Measurements from ENCODE around the gene B3GALT2.
A peak's percentile ranks its signal among the peaks of the same experiment; 100 is the strongest.
"Not testable (repeated sequence)": the region's sequence is repeated elsewhere in the genome, so short reads cannot be mapped to it uniquely, and the experiment has no call there.

Gene B3GALT2, protein sequence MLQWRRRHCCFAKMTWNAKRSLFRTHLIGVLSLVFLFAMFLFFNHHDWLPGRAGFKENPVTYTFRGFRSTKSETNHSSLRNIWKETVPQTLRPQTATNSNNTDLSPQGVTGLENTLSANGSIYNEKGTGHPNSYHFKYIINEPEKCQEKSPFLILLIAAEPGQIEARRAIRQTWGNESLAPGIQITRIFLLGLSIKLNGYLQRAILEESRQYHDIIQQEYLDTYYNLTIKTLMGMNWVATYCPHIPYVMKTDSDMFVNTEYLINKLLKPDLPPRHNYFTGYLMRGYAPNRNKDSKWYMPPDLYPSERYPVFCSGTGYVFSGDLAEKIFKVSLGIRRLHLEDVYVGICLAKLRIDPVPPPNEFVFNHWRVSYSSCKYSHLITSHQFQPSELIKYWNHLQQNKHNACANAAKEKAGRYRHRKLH

DNA sequence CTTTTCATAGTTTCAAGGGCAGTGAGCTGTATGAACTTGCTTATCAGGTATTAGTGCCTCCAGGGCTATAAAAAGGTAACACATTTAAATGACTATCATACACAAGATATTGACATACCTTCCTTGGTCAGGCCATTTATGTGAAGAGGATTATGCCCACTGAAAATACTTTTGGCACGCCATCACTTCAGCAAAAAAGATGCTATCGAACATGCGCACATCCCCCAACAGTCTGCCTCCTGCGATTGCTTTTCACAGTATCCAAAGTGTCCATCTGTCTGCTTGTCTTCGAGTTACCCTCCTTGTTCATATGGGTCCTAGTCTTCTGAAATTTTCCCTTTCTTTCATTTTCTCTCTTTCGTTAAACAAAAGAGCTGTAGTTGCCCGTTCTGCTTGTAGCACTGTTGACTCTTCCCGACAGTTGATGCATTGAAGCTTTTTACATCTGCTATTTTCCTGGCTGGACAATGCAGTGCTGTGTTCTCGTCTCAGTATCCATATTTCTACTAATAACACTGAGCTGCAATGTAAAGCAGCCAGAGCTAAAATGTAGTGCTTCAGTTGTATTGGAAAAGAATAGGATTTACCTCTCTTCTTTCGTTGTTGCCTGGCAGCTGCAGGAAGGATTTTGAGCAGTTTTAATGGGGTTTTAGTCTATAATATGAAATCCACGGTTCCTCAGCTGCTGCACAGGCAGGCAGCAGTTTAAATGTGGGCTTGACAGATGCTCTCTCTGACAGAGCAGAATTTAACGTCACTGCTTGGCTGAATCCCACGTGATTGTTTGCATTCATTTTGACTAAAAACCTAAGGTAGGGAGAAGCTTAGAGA lies at the start of gene B3GALT2:
Gene B3GALT2 (minus strand): TSS at position 713 of the 831 bp plus-strand sequence. CDS start 5,051 bp downstream, outside the sequence.
- DNase-seq (ENCODE audit: low read depth): peak; percentile 31

DNA sequence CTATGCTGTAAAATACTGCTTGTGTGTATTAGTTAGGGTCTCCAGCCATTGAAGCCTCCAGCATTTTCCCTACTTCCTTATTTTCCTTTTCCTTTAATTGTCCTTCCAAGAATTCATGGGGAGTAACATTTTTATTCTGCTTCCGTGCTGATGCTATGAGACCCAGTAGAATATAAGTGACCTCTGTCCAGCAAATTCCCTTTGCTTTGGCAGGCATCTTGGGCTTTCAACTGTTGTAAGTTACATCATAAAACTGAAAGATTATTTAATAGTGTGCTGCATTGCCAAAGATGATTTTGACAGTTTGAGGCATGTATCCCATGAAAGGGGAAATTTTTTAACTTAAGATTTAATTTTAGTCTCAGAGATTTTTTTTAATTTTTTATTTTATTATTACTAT lies 48.1 kb upstream of the B3GALT2 start:
- no peak for DNase-seq (ENCODE audit: low read depth)

DNA sequence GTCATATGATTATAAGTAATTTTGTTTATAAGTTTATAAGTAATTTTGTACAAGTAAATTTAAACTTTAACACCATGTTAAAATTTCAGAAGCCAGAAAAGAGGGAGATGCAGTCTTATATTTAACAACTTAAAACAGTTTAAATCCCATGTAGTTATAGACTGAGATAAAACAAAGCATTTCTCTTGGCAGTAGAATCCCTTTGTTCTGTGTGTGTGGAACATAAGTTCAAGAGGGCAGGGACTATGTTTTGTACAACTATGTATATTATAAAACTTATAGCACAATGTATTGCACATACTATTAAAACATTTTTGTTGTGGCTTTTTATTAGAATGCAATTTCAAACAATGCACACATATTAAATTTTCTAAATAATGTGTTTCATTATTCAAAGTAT lies 44.7 kb upstream of the B3GALT2 start:
- not testable (repeated sequence) for DNase-seq (ENCODE audit: low read depth)

DNA sequence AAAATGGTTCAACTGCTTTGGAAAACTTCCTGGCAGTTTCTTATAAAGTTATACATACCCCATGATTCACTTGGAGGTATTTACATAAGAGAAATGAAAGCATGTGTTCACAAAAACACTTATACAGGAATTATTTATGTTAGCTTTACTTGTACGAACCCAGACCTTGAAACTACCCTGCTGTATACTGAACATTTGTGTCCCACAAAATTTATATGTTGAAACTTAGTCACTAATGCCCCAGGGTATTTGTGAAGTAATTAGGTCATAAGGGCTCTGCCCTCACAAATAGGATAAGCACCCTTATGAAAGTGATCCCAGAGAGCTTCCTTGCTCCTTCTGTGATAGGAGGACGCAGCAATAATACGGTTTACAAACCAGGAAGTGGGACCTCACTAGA lies 42.7 kb upstream of the B3GALT2 start:
- DNase-seq (ENCODE audit: low read depth): no peak

DNA sequence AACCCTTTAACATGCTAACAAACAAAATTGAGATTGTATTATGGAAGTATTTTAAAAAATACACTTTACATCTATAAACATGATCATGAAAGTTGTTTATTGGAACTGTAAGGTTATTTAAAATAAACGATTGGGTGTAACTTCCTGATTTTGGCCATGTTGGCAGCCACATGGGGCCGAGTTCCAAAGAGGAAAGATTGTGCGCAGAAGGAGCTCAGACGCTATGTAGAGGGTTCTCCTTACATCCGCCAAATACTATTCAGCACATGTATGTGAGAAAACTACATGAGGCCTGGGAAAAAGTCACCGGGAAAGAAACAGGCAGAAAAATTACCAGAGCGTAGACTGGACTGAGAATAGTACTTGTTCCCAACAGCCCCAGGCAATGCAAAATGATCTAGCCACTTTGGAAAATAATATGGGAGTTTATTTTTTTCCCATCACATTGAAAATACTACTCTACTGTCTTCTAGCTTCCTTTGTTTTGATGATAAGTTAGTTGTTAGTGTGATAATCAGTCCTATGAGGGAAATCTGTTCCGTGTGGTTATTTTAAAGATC lies 35.7 kb upstream of the B3GALT2 start:
- DNase-seq (ENCODE audit: low read depth): no peak

DNA sequence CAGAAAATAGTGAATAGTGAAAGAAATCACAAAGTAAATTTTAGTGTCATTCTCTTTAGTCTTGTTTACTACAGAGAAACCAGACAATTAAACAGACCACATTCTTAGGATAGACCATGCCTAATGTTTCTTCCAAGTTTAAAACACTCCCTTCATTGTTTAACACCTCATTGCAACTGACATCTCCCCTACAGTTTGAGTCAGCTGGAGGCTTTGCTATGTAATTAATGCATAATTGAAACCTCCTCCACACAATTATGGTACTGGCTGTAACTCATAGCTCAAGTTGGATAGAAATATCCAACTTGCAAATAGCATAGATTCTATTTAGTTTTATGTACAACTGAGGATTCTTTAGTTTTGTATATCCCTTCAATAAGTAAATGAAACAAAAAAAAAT lies 35.2 kb upstream of the B3GALT2 start:
- no peak for DNase-seq (ENCODE audit: low read depth)

DNA sequence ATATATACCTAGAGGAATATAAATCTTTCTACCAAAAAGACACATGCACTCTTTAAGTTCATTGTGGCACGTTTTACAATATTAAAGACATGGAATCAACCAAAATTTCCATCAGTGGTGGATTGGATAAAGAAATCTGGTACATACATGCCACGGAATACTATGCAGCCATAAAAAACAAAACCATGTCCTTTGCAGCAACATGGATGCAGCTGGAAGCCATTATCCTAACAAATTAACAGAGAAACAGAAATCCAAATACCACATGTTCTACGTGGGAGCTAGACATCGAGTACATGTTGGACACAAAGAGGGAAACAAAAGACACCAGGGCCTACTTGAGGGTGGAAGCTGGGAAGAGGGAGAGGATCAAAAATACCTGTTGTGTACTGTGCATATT lies 33.0 kb upstream of the B3GALT2 start:
- DNase-seq (ENCODE audit: low read depth): no peak

DNA sequence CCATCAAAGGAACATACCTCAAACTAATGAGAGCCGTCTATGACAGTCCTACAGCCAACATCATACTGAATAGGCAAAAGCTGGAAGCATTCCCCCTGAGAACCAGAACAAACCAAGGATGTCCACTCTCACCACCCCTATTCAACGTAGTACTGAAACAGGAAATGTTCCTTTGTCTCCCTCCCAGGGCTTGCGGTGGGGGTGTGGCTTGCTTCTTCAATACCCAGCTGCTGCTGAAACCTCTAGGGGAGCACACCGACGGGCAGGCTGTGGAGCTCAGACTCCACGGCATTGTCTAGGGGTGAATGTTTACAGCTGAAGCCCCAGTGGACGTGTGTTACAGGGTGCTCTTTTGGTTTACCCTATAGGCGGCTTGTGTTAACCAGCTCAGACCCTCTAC lies 30.5 kb upstream of the B3GALT2 start:
- no peak for DNase-seq (ENCODE audit: low read depth)

DNA sequence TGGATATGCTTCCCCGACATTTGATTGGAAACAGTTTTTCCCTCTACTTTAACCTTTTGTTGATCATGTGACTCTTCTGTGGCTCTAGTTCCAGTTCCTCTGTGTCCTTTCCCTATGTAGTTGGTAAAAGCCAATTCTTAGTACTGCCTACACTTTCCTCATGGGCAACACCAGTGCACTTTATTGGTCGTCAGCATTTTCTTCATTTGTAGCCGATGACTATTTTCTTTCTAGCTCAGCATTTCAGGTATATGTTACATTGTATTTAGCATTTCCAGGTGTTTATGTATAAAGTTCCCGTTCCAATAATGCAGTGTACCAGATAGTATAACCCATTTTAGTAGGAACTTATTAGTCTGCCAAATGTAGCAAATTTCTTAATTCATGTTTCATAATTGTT lies 27.6 kb upstream of the B3GALT2 start:
- no peak for DNase-seq (ENCODE audit: low read depth)

DNA sequence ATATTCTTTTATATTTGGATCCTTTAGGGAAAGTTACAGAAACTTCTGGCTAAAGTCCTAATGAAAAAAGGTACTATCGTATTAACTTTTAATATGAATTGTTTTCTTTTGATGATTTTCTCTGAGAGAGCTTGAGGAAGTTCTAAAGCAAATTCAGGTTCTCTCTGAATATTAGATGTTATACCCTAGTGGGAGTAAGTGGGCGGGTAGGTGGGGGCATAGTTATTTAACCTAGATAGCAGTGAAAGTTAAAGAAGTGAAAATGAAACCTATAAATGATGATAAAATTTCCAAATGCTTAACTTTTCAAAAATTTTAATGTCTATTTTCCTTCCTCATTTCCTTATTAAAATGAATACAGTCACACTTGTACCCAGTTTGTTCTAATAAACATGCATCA lies 26.2 kb upstream of the B3GALT2 start:
- no peak for DNase-seq (ENCODE audit: low read depth)

DNA sequence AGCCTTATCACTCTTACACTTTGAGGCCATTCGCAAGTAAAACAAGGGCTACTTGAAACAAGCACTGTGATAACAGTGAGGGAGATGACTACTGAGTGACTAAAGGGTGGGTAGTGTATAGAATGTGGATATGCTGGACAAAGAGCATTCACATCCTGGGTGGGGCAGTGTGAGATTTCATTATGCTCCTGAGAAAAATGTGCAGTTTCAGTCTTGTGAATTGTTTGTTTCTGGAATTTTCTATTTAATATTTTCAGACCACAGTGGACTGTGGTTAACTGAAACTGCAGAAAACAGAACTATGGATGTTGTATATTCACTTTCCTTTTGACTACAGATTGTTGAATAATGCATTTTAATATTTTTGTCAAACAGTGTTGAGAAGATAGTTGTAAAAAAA lies 25.1 kb upstream of the B3GALT2 start:
- peak; percentile 40 for DNase-seq (ENCODE audit: low read depth)

DNA sequence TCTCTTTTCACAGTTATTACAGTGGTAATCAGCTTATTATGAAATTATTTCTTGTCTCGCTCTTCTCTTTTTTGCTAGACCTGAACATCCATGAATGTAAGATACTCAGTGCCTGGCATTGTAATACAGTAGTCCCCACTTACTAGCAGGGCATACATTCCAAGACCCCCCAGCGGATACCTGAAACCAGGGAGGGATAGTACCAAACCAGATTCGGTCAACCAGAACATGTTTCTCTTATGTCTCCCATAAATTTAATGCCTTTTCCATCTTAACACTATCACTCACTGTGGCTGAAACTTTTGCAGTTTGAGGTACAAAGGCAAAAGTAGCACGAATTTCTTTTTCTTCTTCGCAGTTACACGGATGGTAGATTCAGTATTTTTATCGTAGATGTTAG lies 24.6 kb upstream of the B3GALT2 start:
- no peak for DNase-seq (ENCODE audit: low read depth)

DNA sequence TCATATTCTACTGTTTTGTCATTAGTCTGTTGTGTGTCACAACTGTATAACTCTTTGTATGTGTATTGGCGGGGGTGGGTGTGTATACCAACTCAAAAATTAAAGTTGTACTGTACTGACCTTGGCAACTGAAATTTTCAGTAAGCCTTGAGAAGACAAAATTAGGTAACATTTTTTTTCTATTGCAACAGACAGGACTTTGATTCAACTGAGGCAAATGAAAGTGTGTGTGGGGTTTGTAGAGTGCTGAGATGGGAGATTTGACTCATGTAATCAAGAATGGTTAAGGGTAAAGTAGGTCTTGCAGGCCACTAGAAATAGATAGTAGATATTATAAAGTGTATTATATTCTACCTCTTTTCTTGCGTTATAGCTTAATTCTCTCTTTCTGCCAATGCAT lies 14.6 kb upstream of the B3GALT2 start:
- DNase-seq (ENCODE audit: low read depth): no peak

DNA sequence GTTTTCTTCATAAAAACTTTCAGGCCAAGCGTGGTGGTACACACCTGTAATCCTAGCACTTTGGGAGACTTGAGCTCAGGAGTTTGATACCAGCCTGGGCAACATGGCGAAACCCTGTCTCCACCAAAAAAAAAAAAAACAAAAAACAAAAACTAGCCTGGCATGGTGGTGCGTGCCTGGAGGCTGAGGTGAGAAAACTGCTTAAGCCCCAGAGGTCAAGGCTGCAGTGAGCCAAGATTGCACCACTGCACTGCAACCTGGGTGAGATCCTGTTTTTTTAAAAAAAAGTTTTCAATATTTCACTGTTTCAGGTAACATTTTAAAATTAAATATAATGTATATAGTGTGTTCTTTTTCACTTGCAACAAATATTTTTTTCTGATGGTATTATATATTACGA lies 13.5 kb upstream of the B3GALT2 start:
- DNase-seq (ENCODE audit: low read depth): no peak

DNA sequence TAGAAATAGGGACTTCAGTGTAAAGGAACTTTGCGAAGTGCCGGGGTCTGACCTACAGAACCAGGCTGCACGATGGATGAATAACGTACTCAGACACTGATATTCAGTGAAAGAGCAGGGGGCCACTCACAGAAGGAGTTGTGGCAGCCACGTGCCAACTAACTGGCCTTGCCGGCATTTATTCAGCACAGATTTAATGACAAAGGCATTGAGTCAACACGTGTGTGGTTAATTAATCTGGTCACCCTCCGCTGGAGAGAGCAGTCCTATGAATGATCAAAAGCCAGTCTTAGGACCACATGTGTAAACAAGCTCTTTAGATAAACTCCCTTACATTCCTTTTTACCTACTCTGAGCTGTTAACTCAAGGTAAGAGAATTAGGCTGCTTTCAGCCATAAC lies 6.2 kb upstream of the B3GALT2 start:
- DNase-seq (ENCODE audit: low read depth): no peak

DNA sequence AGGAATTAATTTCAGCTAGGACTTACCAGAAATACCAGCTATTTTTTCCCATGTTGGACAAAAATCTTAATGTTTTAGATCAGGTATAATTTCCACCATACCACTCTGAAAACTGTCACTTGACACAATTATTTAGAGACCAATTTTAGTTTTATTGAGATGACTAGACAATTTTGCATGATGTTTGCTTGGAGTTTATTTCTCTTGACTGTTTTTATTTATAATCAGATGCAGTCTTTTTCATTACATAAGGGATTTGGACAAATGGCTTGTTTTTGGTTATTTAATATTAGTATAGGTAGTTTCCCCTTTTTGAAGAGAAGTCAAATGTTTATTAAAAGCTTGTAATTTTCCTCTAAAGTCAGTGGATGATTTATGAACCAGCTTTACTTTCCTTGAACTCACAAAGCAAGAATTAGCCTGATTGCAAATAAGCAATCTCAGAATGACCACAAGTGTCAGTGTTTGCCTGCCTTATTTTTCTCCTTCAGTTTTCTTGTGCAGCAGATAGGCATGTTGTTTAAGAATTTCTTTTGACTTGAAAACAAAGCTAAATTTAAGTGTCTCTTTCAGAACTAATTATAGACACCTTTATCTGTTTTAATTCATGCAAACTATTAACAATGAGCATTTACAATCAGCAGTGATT lies 3.8 kb upstream of the B3GALT2 start:
- DNase-seq (ENCODE audit: low read depth): no peak

DNA sequence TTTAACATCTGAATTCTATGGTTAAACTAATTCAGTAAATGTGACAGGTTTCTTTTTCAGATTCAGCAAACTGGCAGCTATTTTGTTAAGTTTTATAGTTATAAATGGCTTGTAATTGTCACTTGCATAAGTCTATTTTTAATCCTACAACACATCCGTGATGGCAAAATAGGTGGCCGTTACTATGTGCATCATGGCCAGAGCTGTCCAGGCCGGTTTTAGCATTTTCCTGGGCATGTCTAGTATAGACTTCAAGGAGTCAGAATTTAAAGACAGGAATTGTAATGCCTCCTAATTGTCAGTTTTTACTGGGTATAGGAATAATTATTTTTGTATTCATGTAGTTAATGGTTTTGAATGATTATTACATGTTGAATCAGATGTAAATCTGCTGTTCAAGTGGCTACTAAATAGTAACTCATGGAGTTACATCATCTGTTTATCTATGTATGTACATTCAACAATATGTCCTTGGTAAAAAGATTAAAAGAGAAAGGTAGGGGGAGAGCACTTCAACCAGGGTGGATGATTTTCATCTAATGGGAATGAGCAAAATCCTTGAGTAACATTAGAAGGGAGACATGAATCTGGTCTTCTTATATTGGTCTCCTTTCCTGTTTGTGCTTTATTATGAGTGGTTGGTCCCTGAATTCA lies 3.2 kb upstream of the B3GALT2 start:
- no peak for DNase-seq (ENCODE audit: low read depth)

DNA sequence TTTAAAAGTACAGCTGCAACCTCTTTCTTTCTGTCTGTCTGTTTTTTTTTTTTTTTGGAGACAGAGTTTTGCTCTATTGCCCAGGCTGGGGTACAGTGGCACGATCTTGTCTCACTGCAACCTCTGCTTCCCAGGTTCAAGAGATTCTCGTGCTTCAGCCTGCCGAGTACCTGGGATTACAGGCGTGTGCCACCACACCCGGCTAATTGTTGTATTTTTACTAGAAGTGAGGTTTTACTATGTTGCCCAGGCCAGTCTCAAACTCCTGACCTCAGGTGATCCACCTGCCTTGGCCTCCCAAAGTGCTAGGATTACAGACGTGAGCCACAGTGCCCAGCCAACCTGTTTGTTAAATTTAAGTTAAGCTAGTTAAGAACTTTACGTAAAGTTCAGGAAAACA lies 2.5 kb upstream of the B3GALT2 start:
- not testable (repeated sequence) for DNase-seq (ENCODE audit: low read depth)

DNA sequence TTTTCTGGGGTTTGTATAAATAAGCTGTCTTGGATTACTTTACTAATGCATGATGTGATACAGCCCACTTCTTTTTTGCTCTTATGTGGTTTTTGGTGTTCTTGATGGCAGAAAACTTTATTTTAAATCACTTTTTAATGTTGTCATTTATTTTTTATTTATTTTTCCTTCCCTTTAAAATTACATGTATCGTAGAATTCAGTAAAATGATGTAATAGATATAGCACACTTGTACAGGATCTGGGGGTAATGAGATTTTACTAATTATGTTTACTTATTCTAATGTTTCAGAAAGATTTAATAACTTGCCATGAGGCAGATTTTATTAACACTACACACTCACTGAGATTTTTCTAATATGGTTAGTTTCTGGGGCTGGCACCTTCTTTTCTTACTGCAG lies 701 bp upstream of the B3GALT2 start:
- no peak for DNase-seq (ENCODE audit: low read depth)

DNA sequence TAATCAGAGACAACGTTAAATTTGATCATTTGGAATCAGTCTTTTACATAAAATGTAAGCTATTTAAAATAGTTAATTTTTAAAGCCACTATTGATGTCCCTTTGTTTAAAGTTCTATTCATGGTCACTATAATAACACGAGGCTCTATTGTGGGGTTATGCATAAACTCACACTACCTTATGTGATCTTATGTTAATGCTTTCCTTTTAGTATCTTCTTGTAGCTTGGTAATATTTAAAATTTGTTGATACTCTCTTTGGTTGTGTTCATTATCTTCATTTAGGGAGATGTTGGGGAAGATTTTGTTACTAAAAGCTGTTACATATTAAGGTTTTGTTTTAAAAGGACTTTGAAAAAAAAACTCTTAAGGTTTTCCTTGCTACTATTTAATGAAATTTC lies 1.2 kb downstream of the B3GALT2 start:
- DNase-seq (ENCODE audit: low read depth): no peak

DNA sequence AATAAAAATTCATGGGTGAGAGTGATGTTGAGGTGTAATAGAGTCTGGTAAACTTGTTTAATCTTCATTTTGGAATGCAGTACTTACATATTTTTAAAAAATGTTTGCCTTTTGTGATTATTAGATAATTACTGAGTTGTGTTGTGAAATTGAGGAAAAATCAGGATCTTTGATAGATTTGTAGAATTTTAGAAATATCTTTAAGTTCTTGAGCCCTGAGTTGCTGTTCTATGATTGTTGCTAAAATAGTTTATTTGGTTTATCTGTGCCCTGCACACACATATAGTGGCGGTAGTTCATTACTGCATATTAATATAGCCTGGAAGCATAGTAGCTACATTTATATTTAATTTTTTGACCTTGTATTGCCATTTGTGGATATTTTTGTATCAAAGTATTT lies 1.6 kb downstream of the B3GALT2 start:
- DNase-seq (ENCODE audit: low read depth): no peak

DNA sequence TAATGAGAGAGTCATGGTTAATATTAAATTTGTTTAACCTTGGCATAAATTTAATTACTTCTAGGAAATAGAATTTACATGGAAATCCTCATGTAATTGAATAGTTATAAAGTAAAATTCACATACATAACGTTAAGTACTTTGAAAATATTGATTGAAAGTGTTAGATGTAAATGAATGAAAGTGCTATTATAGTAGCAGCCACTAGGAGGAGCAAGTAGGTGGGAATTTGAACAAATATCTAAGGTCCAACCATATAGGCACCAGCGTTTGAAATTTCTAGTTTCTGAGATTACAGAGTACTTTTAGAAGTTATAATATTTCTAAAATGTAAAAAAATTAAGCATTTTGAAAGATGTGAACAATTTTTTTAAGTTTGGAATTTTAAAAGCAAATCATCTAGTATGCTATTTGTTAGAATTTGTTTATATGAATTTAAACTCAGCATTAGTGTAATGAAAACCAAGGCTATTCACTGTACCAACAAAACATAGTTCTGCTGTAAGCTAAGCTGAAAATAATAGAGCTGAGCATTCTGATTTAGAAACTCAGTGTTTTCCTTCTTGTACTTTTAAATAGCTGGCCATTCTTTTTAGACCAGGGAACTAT lies 3.3 kb downstream of the B3GALT2 start:
- DNase-seq (ENCODE audit: low read depth): peak; percentile 31
